Measurements from ENCODE around the gene ART5. TPM values are rescaled to one million over a fixed set of nuclear protein-coding genes. Genes with fewer than 3 reads are reported as not detected.
"Not testable (repeated sequence)": the region's sequence is repeated elsewhere in the genome, so short reads cannot be mapped to it uniquely, and the experiment has no call there.

ART5 gene
- total RNA-seq, 2 experiments from 2014 or later: not detected

DNA sequence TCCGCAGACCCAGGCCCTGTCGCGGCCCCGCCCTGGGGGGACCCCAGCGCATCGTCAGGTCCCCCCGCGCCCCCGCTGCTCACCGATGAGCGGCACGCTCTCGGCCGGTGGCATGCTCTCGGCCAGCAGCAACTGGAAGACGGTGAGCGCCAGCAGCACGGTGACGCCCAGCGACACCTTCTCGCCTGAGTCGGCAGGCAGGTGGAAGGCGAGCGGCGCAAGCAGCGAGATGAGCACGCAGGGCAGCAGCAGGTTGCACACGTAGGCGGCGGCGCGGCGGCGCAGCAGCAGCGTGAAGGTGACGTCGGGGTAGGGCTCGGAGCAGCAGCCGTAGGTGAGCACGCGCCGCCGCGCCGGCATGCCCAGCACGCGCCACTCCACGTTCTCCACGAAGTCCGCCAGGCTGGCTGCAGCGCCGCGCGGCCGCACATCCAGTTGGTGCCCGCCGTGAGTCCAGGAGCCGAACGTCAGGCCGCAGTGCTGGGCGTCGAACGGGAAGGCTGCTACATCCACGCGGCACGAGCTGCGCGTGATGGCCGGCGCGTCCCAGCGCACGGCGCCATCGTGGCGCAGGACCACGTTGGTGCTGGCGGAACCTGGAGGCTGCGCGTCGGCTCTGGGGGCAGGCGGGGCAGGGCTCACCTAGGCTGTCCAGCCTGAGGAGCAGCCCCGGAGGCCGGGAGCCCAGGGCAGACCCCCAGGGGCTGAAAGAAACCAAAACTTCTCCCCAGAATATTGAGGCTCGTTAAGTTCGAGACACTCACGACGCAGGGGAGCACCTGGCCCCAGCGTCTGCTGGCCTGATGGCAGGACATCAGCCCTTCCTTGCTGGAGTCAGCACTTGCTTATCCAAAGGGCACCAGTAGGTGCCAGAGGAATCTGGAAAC is 25.6 kb upstream of the ART5 start:
- H3K9me3 Mint-ChIP-seq: no peaks in the 10 kb centered on the region
- POLR2A ChIA-PET: no interaction called here
- CTCF ChIA-PET: no interaction called here

DNA sequence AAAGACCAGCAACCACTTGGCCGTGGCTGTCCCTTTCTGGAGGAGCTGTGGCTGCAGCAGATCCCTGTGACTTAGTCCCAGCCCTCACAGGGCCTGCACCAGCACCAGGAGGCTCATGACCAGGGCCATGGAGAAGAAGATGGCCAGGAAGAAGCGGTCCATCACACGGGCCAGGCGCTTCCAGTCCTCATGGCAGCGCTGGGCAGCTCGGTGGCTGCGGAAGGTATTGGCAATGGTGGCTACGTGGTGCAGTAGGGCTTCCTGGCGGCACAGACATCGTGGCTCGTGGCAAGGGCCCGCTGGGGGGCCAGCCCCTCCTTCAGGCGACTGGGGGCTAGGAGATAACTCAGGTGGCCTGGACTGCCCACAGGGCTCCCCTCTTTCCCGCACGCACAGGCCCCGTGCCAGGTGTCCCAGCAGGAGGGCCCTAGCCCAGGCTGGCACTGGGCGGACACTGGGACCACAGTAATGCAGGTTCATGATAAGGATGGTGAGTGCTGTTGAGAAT is 24.3 kb upstream of the ART5 start:
- peaks cover 25% of the 10 kb centered on the region for H3K36me3 Mint-ChIP-seq (ENCODE audit: low read depth)
- H3K27ac Mint-ChIP-seq: no peak overlapping the region
- H3K27me3 Mint-ChIP-seq: no peaks in the 10 kb centered on the region
- CTCF ChIA-PET: no interaction called here
- POLR2A ChIA-PET: no interaction called here
- no peak overlapping the region for H3K4me3 Mint-ChIP-seq
- no peak for DNase-seq
- no peaks in the 10 kb centered on the region for H3K4me1 Mint-ChIP-seq
- no peaks in the 10 kb centered on the region for H3K9me3 Mint-ChIP-seq

More for the DNA sequence above, 25.6 kb upstream of the ART5 start:
- DNase-seq: no peak
- no peaks in the 10 kb centered on the region for H3K4me1 Mint-ChIP-seq
- no peaks in the 10 kb centered on the region for H3K27me3 Mint-ChIP-seq
- H3K4me3 Mint-ChIP-seq: no peak overlapping the region
- no peak overlapping the region for H3K27ac Mint-ChIP-seq
- peaks cover 30% of the 10 kb centered on the region for H3K36me3 Mint-ChIP-seq (ENCODE audit: low read depth)

DNA sequence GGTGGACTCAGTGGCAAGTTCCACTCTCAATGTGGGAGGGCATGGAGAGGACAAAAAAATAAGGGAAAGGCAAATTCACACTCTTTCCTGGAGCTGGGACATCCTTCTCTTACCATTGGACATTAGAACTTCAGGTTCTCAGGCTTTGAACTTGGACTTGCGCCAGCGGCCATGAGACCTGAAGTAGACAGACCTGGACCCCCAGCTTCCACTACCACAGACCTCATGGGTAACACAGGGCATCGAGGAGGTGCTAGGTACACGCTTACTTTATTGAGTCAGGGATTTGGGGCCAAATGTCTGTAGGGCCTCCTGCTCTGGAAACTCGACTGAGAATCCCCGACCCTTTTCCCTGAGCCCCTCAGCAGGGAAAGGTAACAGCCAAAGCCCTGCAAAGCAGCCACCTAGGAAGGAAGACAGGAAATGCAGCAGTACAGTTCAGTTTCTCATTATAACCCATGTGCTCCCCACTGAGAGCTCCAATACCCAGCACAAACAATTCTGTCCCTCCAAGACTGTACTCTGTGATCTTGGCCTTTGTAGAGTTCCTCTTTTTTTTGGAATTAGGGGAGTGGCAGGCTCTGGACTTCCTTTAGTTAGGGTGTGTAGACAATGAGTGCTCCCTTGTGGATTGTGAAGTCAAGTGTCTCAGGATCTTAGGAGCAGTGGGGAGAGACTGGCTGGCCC is 23.7 kb upstream of the ART5 start:
- Mint-ChIP-seq H3K4me3 (no peak overlapping the region), H3K27ac (no peak overlapping the region), H3K27me3 (no peaks in the 10 kb centered on the region), H3K9me3 (no peaks in the 10 kb centered on the region), H3K36me3 (ENCODE audit: low read depth) (peaks cover 24% of the 10 kb centered on the region), H3K4me1 (no peaks in the 10 kb centered on the region)
- ChIA-PET POLR2A (no interaction called here), CTCF (no interaction called here)
- DNase-seq: no peak

DNA sequence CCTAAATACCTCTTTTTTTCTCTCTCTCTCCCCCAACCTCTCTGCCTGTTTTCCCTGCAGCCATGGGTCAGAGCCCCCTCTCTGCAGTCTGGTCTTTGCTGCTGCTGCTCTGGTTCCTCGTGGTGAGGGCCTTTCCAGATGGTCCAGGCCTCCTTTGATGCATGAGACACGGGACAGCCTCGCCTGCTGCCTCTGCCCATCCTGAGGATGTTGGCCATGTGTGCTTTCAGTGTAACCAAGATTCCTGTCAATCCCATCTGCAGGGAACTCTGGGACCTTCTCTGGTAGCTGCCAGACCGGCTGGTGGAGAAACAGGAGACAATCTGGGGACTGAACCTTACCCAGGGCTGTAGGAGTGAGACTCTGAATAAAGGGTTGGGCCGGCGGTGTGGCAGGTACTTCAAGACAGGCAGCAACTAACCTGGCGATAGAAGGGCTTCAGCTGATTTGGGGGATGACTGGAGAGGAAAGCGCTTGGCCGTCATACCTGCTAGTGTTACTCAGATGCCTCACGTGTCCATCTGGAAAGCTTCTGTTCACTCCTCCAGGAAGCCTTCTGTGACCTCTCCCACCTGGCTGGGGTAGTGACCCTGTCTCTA is 22.3 kb upstream of the ART5 start:
- peaks cover 12% of the 10 kb centered on the region for H3K36me3 Mint-ChIP-seq (ENCODE audit: low read depth)
- ChIA-PET CTCF (interaction anchor here (0.5 kb wide), 1 partner anchor 37 kb away, joined by 4 read pairs; no protein-coding TSS in a partner anchor), POLR2A (no interaction called here)
- H3K9me3 Mint-ChIP-seq: no peaks in the 10 kb centered on the region
- no peak overlapping the region for H3K27ac Mint-ChIP-seq
- DNase-seq: no peak
- H3K27me3 Mint-ChIP-seq: no peaks in the 10 kb centered on the region
- H3K4me3 Mint-ChIP-seq: no peak overlapping the region
- H3K4me1 Mint-ChIP-seq: no peaks in the 10 kb centered on the region

DNA sequence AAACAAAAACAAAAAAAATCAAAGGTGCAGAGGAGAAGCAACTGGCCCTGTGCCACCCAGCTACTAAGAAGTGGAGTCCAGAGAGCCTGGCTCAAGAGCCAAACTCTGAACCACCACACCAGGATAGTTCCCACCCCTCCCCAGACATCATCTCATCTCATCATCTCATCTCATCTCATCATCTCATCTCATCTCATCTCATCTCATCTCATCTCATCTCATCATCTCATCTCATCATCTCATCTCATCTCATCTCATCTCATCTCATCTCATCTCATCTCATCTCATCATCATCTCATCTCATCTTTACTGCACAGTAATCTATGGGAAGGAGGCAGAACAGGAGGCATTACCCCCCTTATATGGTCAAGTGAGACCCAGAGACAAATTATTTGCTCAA is 21.1 kb upstream of the ART5 start:
- Mint-ChIP-seq H3K27ac (no peak overlapping the region), H3K36me3 (ENCODE audit: low read depth) (peaks cover 12% of the 10 kb centered on the region), H3K4me1 (no peaks in the 10 kb centered on the region), H3K4me3 (no peak overlapping the region), H3K9me3 (no peaks in the 10 kb centered on the region), H3K27me3 (peaks cover 6% of the 10 kb centered on the region)
- no peak for DNase-seq
- CTCF ChIA-PET: no interaction called here
- POLR2A ChIA-PET: no interaction called here

DNA sequence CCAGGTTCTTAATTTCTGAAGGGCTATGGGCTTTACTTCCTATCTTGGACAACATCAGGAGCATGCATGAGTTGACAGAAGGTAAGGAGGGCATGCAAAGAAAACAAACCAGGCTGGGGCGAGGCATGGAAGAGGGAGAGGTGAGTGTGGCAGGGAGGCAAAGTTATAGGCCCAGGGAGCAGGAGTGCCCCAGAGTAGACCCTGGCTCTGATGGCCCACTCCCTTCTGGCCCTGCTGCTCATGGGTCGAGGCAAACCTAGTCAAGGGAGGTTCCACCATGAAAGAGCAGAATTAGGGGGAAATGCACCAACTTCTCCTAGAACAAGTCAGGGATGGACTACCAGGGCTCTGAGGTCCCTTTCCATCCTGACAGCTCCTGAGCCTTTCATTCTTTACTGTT is 19.2 kb upstream of the ART5 start:
- H3K27me3 Mint-ChIP-seq: peaks cover 8% of the 10 kb centered on the region
- no peak overlapping the region for H3K4me3 Mint-ChIP-seq
- H3K36me3 Mint-ChIP-seq (ENCODE audit: low read depth): peaks cover 12% of the 10 kb centered on the region
- H3K4me1 Mint-ChIP-seq: no peaks in the 10 kb centered on the region
- ChIA-PET CTCF (no interaction called here), POLR2A (no interaction called here)
- no peak overlapping the region for H3K27ac Mint-ChIP-seq
- no peaks in the 10 kb centered on the region for H3K9me3 Mint-ChIP-seq
- DNase-seq: no peak

DNA sequence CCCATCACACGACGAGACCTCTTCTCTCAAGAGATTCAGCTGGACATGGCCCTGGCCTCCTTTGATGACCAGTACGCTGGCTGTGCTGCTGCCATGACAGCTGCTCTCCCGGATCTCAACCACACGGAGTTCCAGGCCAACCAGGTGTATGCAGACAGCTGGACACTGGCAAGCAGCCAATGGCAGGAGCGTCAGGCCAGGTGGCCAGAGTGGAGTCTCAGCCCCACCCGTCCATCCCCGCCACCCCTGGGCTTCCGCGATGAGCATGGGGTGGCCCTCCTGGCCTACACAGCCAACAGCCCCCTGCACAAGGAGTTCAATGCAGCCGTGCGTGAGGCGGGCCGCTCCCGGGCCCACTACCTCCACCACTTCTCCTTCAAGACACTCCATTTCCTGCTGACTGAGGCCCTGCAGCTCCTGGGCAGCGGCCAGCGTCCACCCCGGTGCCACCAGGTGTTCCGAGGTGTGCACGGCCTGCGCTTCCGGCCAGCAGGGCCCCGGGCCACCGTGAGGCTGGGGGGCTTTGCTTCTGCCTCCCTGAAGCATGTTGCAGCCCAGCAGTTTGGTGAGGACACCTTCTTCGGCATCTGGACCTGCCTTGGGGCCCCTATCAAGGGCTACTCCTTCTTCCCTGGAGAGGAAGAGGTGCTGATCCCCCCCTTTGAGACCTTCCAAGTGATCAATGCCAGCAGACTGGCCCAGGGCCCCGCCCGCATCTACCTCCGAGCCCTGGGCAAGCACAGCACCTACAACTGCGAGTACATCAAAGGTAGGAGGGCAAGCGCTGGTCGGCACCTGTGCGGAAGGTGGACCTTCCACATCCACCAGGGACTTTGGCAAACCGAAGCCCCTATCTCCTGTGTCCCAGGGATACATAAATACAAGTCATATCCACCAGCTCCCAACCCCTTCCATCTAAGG is 18.1 kb upstream of the ART5 start:
- Mint-ChIP-seq H3K27ac (no peak overlapping the region), H3K36me3 (ENCODE audit: low read depth) (peaks cover 5% of the 10 kb centered on the region), H3K27me3 (peaks cover 12% of the 10 kb centered on the region), H3K4me1 (no peaks in the 10 kb centered on the region), H3K9me3 (no peaks in the 10 kb centered on the region), H3K4me3 (no peak overlapping the region)
- CTCF ChIA-PET: no interaction called here
- DNase-seq: no peak
- POLR2A ChIA-PET: no interaction called here

DNA sequence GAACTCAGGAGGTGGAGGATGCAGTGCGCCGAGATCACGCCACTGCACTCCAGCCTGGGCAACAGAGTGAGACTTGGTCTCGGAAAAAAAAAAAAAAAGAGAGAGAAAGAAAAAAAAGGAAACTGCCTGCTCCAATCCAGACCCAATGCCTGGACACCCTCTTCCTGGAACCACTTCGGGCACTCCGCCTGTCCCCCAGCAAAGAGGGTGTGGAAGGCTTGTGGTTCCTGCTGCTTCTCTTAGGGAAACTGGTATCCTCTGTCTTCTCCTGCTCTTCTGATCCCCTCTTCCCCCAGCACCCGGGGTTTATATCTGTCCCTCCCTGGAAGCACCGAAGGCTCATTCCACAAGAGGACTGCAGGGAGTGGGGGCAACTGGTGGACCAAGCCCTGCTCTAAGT is 16.5 kb upstream of the ART5 start:
- Mint-ChIP-seq H3K4me1 (no peaks in the 10 kb centered on the region), H3K36me3 (ENCODE audit: low read depth) (no peaks in the 10 kb centered on the region), H3K9me3 (no peaks in the 10 kb centered on the region), H3K4me3 (no peak overlapping the region), H3K27me3 (peaks cover 12% of the 10 kb centered on the region), H3K27ac (no peak overlapping the region)
- no peak for DNase-seq
- POLR2A ChIA-PET: no interaction called here
- CTCF ChIA-PET: no interaction called here

- DNase-seq; POLR2A ChIA-PET; H3K4me1 Mint-ChIP-seq; H3K36me3 Mint-ChIP-seq (ENCODE audit: low read depth); CTCF ChIA-PET; H3K27ac Mint-ChIP-seq; H3K9me3 Mint-ChIP-seq; H3K4me3 Mint-ChIP-seq: not testable (repeated sequence)
- peaks cover 12% of the 10 kb centered on the region for H3K27me3 Mint-ChIP-seq
Observed at GRCh38 chr11:3657331-3657730, 15.5 kb upstream of the ART5 start.

DNA sequence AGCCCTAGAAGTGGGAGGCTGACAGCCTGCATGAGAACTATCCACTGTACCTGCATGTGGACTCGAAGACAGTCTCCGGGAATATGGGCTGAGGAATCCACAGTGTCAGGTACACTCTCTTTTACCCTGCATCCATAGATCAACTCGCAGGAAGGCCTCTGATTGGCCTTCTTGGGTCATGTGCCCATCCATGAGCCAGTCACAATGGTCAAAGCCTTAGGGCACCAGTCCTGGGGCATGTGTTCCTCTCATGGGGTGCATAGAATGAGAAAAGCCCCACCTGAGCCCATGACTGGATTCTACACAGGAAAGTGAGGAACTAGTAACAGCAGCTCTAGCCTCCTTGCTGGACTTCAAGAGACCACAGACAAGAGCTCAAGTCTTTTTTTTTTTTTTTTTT is 13.8 kb upstream of the ART5 start:
- Mint-ChIP-seq H3K4me3 (no peak overlapping the region), H3K27me3 (peaks cover 23% of the 10 kb centered on the region), H3K27ac (no peak overlapping the region), H3K4me1 (no peaks in the 10 kb centered on the region), H3K9me3 (no peaks in the 10 kb centered on the region), H3K36me3 (ENCODE audit: low read depth) (no peaks in the 10 kb centered on the region)
- ChIA-PET POLR2A (no interaction called here), CTCF (no interaction called here)
- DNase-seq: no peak

GRCh38 chr11:3652514-3652913 is 10.7 kb upstream of the ART5 start:
- H3K27ac Mint-ChIP-seq; H3K9me3 Mint-ChIP-seq; H3K36me3 Mint-ChIP-seq (ENCODE audit: low read depth); CTCF ChIA-PET; DNase-seq; H3K4me3 Mint-ChIP-seq; H3K4me1 Mint-ChIP-seq; POLR2A ChIA-PET: not testable (repeated sequence)
- H3K27me3 Mint-ChIP-seq: peaks cover 40% of the 10 kb centered on the region

DNA sequence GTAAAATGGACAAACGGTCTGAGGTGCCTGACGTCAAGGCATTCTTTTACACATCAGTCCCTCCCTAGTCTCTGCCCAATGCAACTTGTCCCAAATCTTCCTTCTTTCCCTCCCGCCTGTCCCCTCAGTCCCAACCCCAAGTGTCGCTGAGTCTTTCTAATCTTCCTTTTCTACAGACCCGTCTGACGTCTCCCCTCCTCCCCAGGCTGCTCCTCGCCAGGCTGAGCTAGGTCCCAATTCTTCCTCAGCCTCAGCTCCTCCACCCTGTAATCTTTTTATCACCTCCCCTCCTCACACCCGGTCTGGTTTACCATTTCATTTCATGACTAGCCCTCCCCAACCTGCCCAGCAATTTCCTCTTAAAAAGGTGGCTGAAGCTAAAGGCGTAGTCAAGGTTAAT is 7.6 kb upstream of the ART5 start:
- H3K4me3 Mint-ChIP-seq; CTCF ChIA-PET; POLR2A ChIA-PET; H3K27ac Mint-ChIP-seq; H3K4me1 Mint-ChIP-seq; DNase-seq; H3K9me3 Mint-ChIP-seq; H3K36me3 Mint-ChIP-seq (ENCODE audit: low read depth): not testable (repeated sequence)
- peaks cover 46% of the 10 kb centered on the region for H3K27me3 Mint-ChIP-seq

GRCh38 chr11:3648843-3649242 is 7.1 kb upstream of the ART5 start:
- DNase-seq; H3K36me3 Mint-ChIP-seq (ENCODE audit: low read depth); H3K27ac Mint-ChIP-seq; H3K4me1 Mint-ChIP-seq; H3K4me3 Mint-ChIP-seq; CTCF ChIA-PET; POLR2A ChIA-PET; H3K9me3 Mint-ChIP-seq: not testable (repeated sequence)
- H3K27me3 Mint-ChIP-seq: peaks cover 48% of the 10 kb centered on the region

All from activated CD4-positive, alpha-beta memory T cell treated with anti-CD3 and anti-CD28 coated beads, Interleukin-2, amount 10 ng/mL, durations not matched to agents 7 days and 5 days (primary cell).